Gastroesophageal sphincter (tissue), 4 donors: ENCODE data around the gene PAAF1. TPM values are rescaled to one million over a fixed set of nuclear protein-coding genes. Genes with fewer than 3 reads are reported as not detected.

Experiments used
- ATAC-seq: fragments of 150-250 bp; one replicate; pipeline ENCODE4 v1.9.1; 2016; ENCODE audit warnings: mild to moderate bottlenecking, moderate library complexity
- H3K27ac ChIP-seq, 4 donors: fragments of 200-600 bp; sonication (generic) in 3 of 4; 1 replicate in 3 of 4; 2 replicates in 1 of 4; pipeline ENCODE4 v1.5.1; 2016 to 2019
- H3K27me3 ChIP-seq: fragments of 200-600 bp; sonication (generic); one replicate; pipeline ENCODE4 v1.5.1; 2019
- H3K36me3 ChIP-seq, 2 donors: fragments of 200-600 bp; sonication (generic); one replicate each; pipeline ENCODE4 v1.5.1; 2019; ENCODE audit warnings: control low read depth in 1 of 2
- H3K4me1 ChIP-seq, 3 donors: fragments of 200-600 bp; sonication (generic); 1 replicate in 2 of 3; 2 replicates in 1 of 3; pipeline ENCODE4 v1.5.1; 2016 to 2019; ENCODE audit warnings: control low read depth in 2 of 3
- H3K4me3 ChIP-seq, 2 donors: fragments of 200-600 bp; sonication (generic); one replicate each; pipeline ENCODE4 v1.5.1; 2019; ENCODE audit warnings: mild to moderate bottlenecking in 1 of 2, moderate library complexity in 1 of 2
- H3K9me3 ChIP-seq, 3 donors: fragments of 200-600 bp; sonication (generic); one replicate each; pipeline ENCODE4 v1.5.1; 2017 to 2019; ENCODE audit warnings: control low read depth in 2 of 3
- CTCF ChIP-seq, 4 experiments: fragments of 200-600 bp in 2 of 4; fragments of 450-650 bp in 2 of 4; sonication (generic) in 1 of 4; IDR thresholded peaks; one replicate each; pipeline ENCODE4 v1.5.1; 2017 to 2019; ENCODE audit warnings: antibody characterized with exemption in 4 of 4, mild to moderate bottlenecking in 2 of 4, moderate library complexity in 2 of 4
- EP300 ChIP-seq: sonication (generic); formaldehyde crosslinking; IDR thresholded peaks from one replicate; pipeline ENCODE4 v1.6.1; 2017; ENCODE audit warnings: antibody characterized with exemption, mild to moderate bottlenecking
- POLR2A ChIP-seq, 2 donors: fragments of 450-650 bp; IDR thresholded peaks; one replicate each; pipeline ENCODE4 v1.6.1; 2017; ENCODE audit warnings: antibody characterized with exemption in 2 of 2, mild to moderate bottlenecking in 2 of 2, moderate library complexity in 1 of 2
- POLR2AphosphoS5 ChIP-seq: sonication (generic); formaldehyde crosslinking; IDR thresholded peaks from one replicate; pipeline ENCODE4 v1.6.1; 2017; ENCODE audit warnings: antibody characterized with exemption
- WGBS, 2 donors: methylation state at CpG; one replicate each; pipeline ENCODE4 v1.1.5; 2018; ENCODE audit warnings: low coverage in 1 of 2; 5-methylcytosine and 5-hydroxymethylcytosine counted together
- total RNA-seq, 4 donors: library from RNA; depleted of rRNA; stranded (reverse); fragments of >200 nt; gene quantifications; one replicate each; pipeline ENCODE4 v1.1.0, GENCODE V29; 2016

The PAAF1 gene
- total RNA-seq, 4 donors from 2014 or later: 16.2 to 30.2 (median 17.8) TPM

- WGBS, 2 donors: 23 to 49% methylated on average over 5 to 17 of the region's 29 CpGs
- H3K9me3 ChIP-seq: no peaks in the 10 kb centered on the region
- no peak for TF ChIP-seq POLR2A (IDR thresholded peaks at IDR 0.05)
- no peak for TF ChIP-seq POLR2AphosphoS5
- no peak for TF ChIP-seq EP300
- TF ChIP-seq CTCF (IDR thresholded peaks at IDR 0.05): no peak
- no peak for ATAC-seq
- no peak overlapping the region for H3K27ac ChIP-seq
- no peaks in the 10 kb centered on the region for H3K36me3 ChIP-seq
- H3K27me3 ChIP-seq: peaks cover 12% of the 10 kb centered on the region
- H3K4me3 ChIP-seq: no peak overlapping the region
- no peaks in the 10 kb centered on the region for H3K4me1 ChIP-seq
These were observed 80.3 kb downstream of the PAAF1 start for GRCh38 chr11:73956876-73957653.

GRCh38 chr11:73957654-73958361, 81.0 kb downstream of the PAAF1 start:
- Histone ChIP-seq H3K4me1 (no peaks in the 10 kb centered on the region), H3K9me3 (no peaks in the 10 kb centered on the region), H3K27ac (no peak overlapping the region), H3K36me3 (no peaks in the 10 kb centered on the region), H3K27me3 (peaks cover 12% of the 10 kb centered on the region), H3K4me3 (no peak overlapping the region)
- TF ChIP-seq POLR2AphosphoS5 (no peak), POLR2A (IDR thresholded peaks at IDR 0.05) (no peak), EP300 (no peak), CTCF (IDR thresholded peaks at IDR 0.05) (no peak)
- ATAC-seq: no peak
- WGBS, 2 donors: 46 to 55% methylated on average over 8 to 11 of the region's 25 CpGs

- H3K4me3 ChIP-seq: no peak overlapping the region
- H3K27me3 ChIP-seq: peaks cover 16% of the 10 kb centered on the region
- ATAC-seq: no peak
- H3K36me3 ChIP-seq: no peaks in the 10 kb centered on the region
- H3K27ac ChIP-seq: no peak overlapping the region
- WGBS, 2 donors: 81 to 100% methylated on average over 1 to 7 of the region's 18 CpGs
- TF ChIP-seq EP300 (no peak), POLR2A (IDR thresholded peaks at IDR 0.05) (no peak), POLR2AphosphoS5 (no peak), CTCF (IDR thresholded peaks at IDR 0.05) (no peak)
- no peaks in the 10 kb centered on the region for H3K4me1 ChIP-seq
- H3K9me3 ChIP-seq: no peaks in the 10 kb centered on the region
These were observed 81.8 kb downstream of the PAAF1 start for GRCh38 chr11:73958521-73959141.

GRCh38 chr11:73961321-73961720, 84.5 kb downstream of the PAAF1 start:
- no peak for ATAC-seq
- 52 to 57% methylated on average over 1 to 2 of the region's 4 CpGs for WGBS, 2 donors
- Histone ChIP-seq H3K27me3 (peaks cover 29% of the 10 kb centered on the region), H3K4me1 (peaks cover 0 to 12% (median 6%) of the 10 kb centered on the region in 3 donors), H3K9me3 (no peaks in the 10 kb centered on the region), H3K27ac (no peak overlapping the region), H3K36me3 (no peaks in the 10 kb centered on the region), H3K4me3 (no peak overlapping the region)
- TF ChIP-seq CTCF (IDR thresholded peaks at IDR 0.05) (no peak), EP300 (no peak), POLR2AphosphoS5 (no peak), POLR2A (IDR thresholded peaks at IDR 0.05) (no peak)
